Tibial nerve (tissue), 4 donors: ENCODE data around the gene ANO1. TPM values are rescaled to one million over a fixed set of nuclear protein-coding genes. Genes with fewer than 3 reads are reported as not detected.

Experiments used
- DNase-seq, 2 donors: peaks; one replicate each; pipeline ENCODE4 v3.0.0-alpha.2; 2019; ENCODE audit warnings: low spot score in 2 of 2
- H3K27ac ChIP-seq, 4 donors: fragments of 200-600 bp; sonication (generic) in 3 of 4; one replicate each; pipeline ENCODE4 v1.5.1; 2017 to 2019; ENCODE audit warnings: mild to moderate bottlenecking in 1 of 4
- H3K27me3 ChIP-seq, 2 donors: fragments of 200-600 bp; sonication (generic) in 1 of 2; one replicate each; pipeline versions ENCODE4 v1.5.1 to v1.6.0; 2017 to 2019
- H3K36me3 ChIP-seq, 3 donors: fragments of 200-600 bp; sonication (generic); one replicate each; pipeline ENCODE4 v1.5.1; 2018 to 2019
- H3K4me1 ChIP-seq, 4 donors: fragments of 200-600 bp; sonication (generic) in 3 of 4; one replicate each; pipeline ENCODE4 v1.5.1; 2017 to 2019
- H3K4me3 ChIP-seq, 4 donors: fragments of 200-600 bp; sonication (generic) in 3 of 4; one replicate each; pipeline ENCODE4 v1.5.1; 2017 to 2019; ENCODE audit warnings: mild to moderate bottlenecking in 1 of 4, moderate library complexity in 1 of 4
- H3K9me3 ChIP-seq, 4 donors: fragments of 200-600 bp; sonication (generic) in 3 of 4; one replicate each; pipeline ENCODE4 v1.5.1; 2017 to 2019
- CTCF ChIP-seq, 5 experiments: fragments of 200-600 bp in 3 of 5; fragments of 450-650 bp in 2 of 5; sonication (generic) in 3 of 5; IDR thresholded peaks; one replicate each; pipeline ENCODE4 v1.5.1; 2016 to 2019; ENCODE audit warnings: antibody characterized with exemption in 5 of 5, mild to moderate bottlenecking in 3 of 5, moderate library complexity in 2 of 5
- EP300 ChIP-seq, 2 donors: sonication (generic); formaldehyde crosslinking; IDR thresholded peaks; one replicate each; pipeline ENCODE4 v1.6.1; 2017; ENCODE audit warnings: antibody characterized with exemption in 2 of 2, mild to moderate bottlenecking in 1 of 2
- POLR2A ChIP-seq, 2 donors: fragments of 450-650 bp; IDR thresholded peaks; one replicate each; pipeline ENCODE4 v1.6.1; 2017; ENCODE audit warnings: antibody characterized with exemption in 2 of 2, mild to moderate bottlenecking in 2 of 2, moderate library complexity in 2 of 2
- WGBS, 2 donors: methylation state at CpG; one replicate each; pipeline ENCODE4 v1.1.5; 2018; 5-methylcytosine and 5-hydroxymethylcytosine counted together
- total RNA-seq, 4 donors: library from RNA; depleted of rRNA; stranded (reverse); fragments of >200 nt; gene quantifications; one replicate each; pipeline ENCODE4 v1.1.0, GENCODE V29; 2016

Gene ANO1
- total RNA-seq, 4 donors from 2014 or later: 1.7 to 6.3 (median 4.1) TPM

- H3K27ac ChIP-seq: no peak overlapping the region
- DNase-seq: no peak
- H3K9me3 ChIP-seq: peaks cover 0 to 4% (median 0%) of the 10 kb centered on the region in 4 donors
- 80 to 87% methylated on average over 14 to 16 of the region's 16 CpGs for WGBS, 2 donors
- TF ChIP-seq EP300 (IDR thresholded peaks at IDR 0.05) (no peak), CTCF (IDR thresholded peaks at IDR 0.05) (no peak), POLR2A (IDR thresholded peaks at IDR 0.05) (no peak)
- no peaks in the 10 kb centered on the region for H3K27me3 ChIP-seq
- peaks cover 0 to 17% (median 2%) of the 10 kb centered on the region in 4 donors for H3K4me1 ChIP-seq
- no peaks in the 10 kb centered on the region for H3K36me3 ChIP-seq
- no peak overlapping the region for H3K4me3 ChIP-seq
Observed at GRCh38 chr11:70099578-70100279, 21.6 kb downstream of the ANO1 start.

GRCh38 chr11:70100280-70100603 is 22.1 kb downstream of the ANO1 start:
- DNase-seq: no peak
- Histone ChIP-seq H3K4me1 (peaks cover 0 to 17% (median 2%) of the 10 kb centered on the region in 4 donors), H3K4me3 (no peak overlapping the region), H3K27me3 (no peaks in the 10 kb centered on the region), H3K9me3 (peaks cover 0 to 4% (median 0%) of the 10 kb centered on the region in 4 donors), H3K27ac (no peak overlapping the region), H3K36me3 (no peaks in the 10 kb centered on the region)
- WGBS, 2 donors: 83 to 93% methylated on average over 8 of the region's 8 CpGs
- no peak for TF ChIP-seq POLR2A (IDR thresholded peaks at IDR 0.05)
- no peak for TF ChIP-seq EP300 (IDR thresholded peaks at IDR 0.05)
- TF ChIP-seq CTCF (IDR thresholded peaks at IDR 0.05): no peak

- H3K27ac ChIP-seq: no peak overlapping the region
- 89 to 91% methylated on average over 15 of the region's 15 CpGs for WGBS, 2 donors
- H3K4me1 ChIP-seq: peaks cover 0 to 17% (median 2%) of the 10 kb centered on the region in 4 donors
Observed at GRCh38 chr11:70100791-70101190, 22.7 kb downstream of the ANO1 start.

GRCh38 chr11:70103256-70103975 is 25.3 kb downstream of the ANO1 start:
- Histone ChIP-seq H3K9me3 (no peaks in the 10 kb centered on the region), H3K36me3 (no peaks in the 10 kb centered on the region), H3K4me3 (no peak overlapping the region), H3K27me3 (no peaks in the 10 kb centered on the region), H3K4me1 (peaks cover 0 to 23% (median 2%) of the 10 kb centered on the region in 4 donors), H3K27ac (peak overlapping the region in 1 of 4 donors; percentile 24)
- WGBS, 2 donors: 54 to 59% methylated on average over 24 of the region's 25 CpGs
- DNase-seq: no peak
- TF ChIP-seq EP300 (IDR thresholded peaks at IDR 0.05) (no peak), POLR2A (IDR thresholded peaks at IDR 0.05) (no peak), CTCF (IDR thresholded peaks at IDR 0.05) (no peak)

More at GRCh38 chr11:70100791-70101190, 22.7 kb downstream of the ANO1 start:
- Histone ChIP-seq H3K27me3 (no peaks in the 10 kb centered on the region), H3K36me3 (no peaks in the 10 kb centered on the region), H3K9me3 (no peaks in the 10 kb centered on the region), H3K4me3 (no peak overlapping the region)
- no peak for DNase-seq
- TF ChIP-seq CTCF (IDR thresholded peaks at IDR 0.05): no peak

- 73 to 74% methylated on average over 8 to 9 of the region's 9 CpGs for WGBS, 2 donors
Observed at GRCh38 chr11:70104419-70104818, 26.3 kb downstream of the ANO1 start.

More at GRCh38 chr11:70104419-70104818, 26.3 kb downstream of the ANO1 start:
- H3K9me3 ChIP-seq: no peaks in the 10 kb centered on the region
- H3K27ac ChIP-seq: peak overlapping the region in 1 of 4 donors; percentile 24
- H3K4me1 ChIP-seq: peaks cover 0 to 28% (median 2%) of the 10 kb centered on the region in 4 donors
- H3K27me3 ChIP-seq: no peaks in the 10 kb centered on the region
- no peak for DNase-seq
- TF ChIP-seq EP300 (IDR thresholded peaks at IDR 0.05) (no peak), POLR2A (IDR thresholded peaks at IDR 0.05) (no peak), CTCF (IDR thresholded peaks at IDR 0.05) (no peak)
- H3K4me3 ChIP-seq: no peak overlapping the region
- no peaks in the 10 kb centered on the region for H3K36me3 ChIP-seq
